ENCODE data around the gene GSTT2B.
"Not testable (repeated sequence)": the region's sequence is repeated elsewhere in the genome, so short reads cannot be mapped to it uniquely, and the experiment has no call there.

GSTT2B gene, protein sequence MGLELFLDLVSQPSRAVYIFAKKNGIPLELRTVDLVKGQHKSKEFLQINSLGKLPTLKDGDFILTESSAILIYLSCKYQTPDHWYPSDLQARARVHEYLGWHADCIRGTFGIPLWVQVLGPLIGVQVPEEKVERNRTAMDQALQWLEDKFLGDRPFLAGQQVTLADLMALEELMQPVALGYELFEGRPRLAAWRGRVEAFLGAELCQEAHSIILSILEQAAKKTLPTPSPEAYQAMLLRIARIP

DNA sequence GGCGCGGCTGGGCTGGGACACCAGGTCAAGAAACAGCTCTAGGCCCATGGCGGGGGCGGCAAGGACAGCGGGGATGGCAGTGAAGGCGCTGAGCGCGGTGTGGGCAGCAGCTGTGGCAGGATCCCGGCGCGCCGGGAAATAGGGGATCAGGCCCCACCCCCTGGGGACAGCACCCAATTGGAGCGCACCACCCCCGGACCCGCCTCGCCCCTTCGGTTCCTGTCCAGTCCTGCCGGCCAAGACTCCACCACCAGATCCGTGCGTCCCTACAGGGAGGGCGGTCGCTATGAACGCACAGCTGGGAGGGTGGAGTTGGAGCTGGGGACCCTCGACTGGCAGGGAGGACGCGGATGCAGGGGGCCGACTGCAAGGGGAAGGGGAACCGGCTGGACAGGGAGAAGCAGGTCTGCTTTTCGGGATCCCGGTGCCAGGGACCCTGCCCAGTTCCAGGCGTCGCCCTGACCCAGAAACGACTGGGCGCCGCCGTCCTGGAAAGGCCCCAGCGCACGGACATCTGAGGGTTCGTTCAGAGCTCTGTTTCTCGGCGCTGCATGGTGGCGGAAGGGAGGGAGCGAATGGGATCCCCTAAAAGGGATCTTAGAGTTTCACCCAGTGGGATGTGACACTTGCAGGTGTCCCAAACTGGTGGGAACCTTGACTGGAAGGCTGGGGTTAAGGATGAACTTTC lies at the start of gene GSTT2B:
Gene GSTT2B (minus strand): TSS at position 112 of the 688 bp plus-strand sequence. CDS start 64 bp downstream, at position 48.
- not testable (repeated sequence) for DNase-seq (ENCODE audit: low read depth in 1 of 2, low spot score in 1 of 2)

DNA sequence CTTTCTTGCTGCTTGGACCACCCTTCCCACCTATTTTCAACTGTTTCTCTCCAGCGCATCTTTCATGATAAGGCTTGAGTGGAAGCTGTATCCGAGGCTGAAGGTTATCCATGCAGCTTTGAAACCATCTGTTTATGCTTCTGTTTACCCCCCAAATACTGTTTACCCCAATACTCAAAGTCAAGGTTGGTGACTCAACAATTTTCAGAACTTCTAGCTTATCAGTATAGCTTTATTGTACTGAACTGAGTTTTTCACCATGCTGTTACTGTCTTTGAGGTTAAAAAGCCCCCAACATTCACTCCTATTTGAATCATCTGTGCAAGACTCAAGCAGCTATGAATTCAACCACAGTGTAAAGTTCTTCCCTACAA lies 49.0 kb upstream of the GSTT2B start:
- DNase-seq (ENCODE audit: low read depth in 1 of 2, low spot score in 1 of 2): no peak

DNA sequence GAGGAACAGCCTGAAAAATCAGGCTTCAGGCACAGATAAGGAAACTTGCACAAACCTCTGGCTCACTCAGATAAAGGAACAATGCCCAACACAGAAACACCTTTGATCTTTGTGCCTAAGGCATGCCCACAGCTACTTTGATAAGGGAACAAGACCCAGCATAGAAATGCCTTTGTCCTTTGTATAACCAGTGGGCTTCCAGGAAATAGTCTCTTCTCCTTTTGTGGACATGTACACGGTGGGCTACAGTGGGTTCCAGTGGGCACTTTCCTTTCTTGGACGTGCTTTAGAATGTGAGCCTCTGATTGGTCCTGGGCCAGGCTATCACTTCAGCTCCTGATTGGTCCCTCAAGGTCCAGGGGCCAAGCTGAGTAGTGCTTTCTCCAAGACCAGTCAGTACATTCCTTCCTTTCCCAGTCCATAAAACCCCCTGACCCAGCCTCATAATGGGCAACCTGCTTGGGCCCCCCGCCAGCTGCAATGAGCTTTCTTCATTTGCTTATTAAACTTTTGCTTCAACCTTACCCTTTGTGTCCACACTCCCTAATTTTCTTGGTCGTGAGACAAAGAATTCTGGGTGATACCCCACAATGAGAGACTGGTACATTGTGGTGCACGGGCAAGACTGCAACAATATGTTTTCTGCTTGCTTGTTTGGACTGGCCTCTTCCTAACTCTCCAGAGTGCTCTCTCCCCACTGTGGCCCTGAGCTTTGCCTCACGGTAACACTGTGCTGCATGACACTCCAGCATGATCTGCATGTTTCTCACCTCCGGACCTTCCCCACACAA lies 48.4 kb upstream of the GSTT2B start:
- DNase-seq (ENCODE audit: low read depth in 1 of 2, low spot score in 1 of 2): no peak

DNA sequence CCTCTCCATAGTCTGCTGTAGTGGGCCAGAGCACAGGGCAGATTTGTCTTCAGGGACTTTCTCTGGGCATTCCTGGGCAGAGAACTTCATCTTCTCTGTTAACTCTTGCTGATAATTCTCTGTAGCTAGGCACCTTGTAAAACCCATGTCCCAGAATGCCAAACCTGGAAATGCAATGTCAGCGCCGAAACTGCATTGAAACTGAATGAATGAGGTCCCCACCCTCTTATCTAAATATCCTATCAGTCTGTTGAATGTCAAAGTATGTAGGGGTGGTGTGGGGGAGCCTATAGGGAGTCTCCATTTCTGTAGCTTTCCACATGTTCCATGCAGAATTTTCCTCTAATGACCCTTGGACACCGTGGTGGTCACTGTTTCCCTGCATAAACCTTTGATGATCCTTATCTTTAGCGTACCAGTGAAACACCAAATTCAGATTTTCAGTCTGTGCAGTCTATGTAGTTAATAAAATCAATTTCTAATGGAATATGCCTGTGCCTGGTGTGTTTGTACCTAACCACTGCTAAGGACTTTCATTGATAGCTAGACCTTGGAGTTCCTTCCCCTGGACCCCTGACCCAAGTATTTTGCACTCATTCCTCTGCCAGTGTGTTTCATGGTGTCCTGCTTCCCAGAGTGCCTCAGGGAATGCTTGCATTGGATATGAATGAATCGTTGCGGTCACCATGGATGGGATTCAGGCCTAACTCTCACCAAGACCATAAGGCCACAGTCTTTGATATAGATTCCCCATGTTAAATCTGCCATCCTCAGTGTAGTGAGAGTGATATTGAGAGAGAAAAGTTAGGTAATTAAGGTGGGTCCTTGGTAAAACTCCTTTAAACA lies 47.6 kb upstream of the GSTT2B start:
- DNase-seq (ENCODE audit: low read depth in 1 of 2, low spot score in 1 of 2): no peak

DNA sequence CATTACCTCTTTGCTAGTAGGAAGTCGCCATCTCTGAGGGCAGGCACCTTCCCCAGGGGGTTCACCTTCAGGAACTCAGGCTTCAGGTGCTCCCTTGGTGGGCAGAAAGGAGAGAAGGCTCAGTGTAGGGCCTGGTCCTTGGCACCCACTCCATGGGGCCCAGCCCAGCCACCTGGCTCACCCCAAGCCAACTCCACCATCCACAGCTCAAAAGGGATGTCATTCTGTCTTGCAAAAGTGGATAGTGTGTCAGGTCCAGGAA lies 47.0 kb upstream of the GSTT2B start:
- DNase-seq (ENCODE audit: low read depth in 1 of 2, low spot score in 1 of 2): no peak

DNA sequence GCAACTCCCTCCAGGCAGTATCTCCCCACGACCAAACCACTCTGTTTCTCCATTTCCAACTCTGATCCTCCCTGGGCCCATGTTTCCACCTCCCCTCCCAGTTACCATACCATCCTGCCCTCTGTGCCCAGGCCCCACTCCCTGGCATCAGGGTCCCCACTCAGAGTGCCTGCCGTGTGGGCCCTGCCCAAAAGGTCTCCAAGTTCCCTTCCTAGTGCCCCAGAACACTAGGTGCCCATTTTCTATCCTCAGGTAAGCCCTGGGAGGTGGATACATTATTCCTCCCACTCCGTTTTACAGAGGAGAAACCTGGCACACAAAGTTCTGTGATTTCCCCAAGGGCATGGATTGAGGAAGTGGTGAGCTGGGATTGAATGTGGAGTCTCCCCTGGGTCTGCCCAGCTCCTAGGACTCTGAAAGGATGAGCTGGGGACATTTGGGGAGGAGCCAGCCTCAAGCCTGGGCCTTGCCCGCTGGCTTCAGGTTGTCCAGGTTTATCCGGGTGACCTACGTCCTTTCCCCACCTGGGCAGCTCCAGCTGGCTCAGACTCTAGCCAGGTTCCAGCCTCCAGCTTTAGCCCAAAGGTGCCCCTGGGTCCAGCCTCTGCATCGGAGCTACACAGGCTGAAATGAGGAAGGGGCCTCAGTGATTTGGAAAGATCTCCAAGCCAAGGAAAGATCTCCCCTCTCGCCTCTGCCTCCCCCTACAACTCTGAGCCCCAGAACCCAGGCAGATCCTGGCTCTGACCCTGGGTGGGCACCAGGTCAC lies 46.4 kb upstream of the GSTT2B start:
- DNase-seq (ENCODE audit: low read depth in 1 of 2, low spot score in 1 of 2): no peak

DNA sequence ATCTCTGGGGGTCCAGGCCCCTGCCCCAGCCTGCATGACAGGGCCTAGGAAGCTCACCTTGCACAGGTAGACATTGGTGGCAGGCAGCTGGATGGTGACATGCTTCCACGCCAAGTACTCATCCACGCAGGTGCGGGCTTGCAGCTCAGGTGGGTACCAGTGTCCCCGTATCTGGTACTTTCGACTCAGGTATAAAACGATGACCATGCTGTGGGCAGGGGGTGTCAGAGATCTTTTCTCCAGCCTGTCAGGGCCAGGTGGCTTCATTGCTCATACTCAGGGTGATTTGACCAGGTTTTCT lies 45.9 kb upstream of the GSTT2B start:
- DNase-seq (ENCODE audit: low read depth in 1 of 2, low spot score in 1 of 2): no peak

DNA sequence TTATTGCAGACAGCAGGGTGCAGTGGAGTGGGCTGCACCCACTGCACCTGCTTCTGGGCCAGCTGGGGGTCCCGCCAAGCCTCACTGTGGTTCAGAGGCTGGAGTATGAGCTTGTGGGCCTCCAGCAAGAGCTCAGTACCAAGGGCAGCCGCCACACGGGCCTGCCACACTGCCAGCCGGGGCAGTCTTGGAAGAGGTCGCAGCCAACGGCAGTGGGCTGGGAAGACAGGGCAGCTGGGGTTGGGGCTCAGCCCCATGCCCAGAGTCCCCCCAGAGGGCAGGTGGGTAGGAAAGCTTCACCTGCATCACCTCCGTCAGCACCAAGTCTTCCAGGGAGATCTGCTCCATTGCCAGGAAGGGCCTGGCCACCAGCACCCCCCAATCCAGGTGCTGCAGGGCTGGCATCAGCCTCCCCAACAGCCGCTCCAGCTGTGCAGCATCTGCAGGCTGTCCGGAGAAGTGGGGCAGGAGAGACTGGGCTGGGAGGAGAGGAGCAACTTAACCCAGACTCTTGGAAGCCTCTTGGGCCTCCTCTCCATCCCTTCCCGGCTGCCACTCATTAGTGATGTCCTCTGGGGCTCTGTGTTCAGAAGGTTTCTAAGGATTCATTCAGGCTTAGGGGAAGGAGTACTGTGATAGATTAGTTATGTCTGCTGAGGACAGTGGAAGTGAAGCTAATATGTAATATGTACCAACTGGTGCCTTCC lies 45.4 kb upstream of the GSTT2B start:
- no peak for DNase-seq (ENCODE audit: low read depth in 1 of 2, low spot score in 1 of 2)

DNA sequence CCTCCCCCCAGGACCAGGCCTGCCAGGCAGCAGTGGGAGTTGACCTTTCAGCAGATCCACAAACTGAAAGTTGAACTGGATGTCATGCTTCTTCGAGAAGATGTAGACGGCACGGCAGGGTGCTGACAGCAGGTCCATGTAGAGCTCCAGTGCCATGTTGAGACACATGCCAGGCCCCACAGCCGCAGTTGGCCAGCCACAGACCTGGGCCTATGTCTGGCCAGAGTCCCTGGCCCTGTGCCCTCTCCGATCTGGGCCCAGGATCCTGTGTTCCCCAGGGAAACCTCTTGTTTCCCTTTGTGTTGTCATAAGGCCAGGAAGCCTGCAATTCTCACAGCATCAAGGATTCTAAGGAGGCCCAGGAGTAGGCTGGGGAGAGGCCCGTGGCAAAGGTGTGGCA lies 44.2 kb upstream of the GSTT2B start, which contains the start of gene GSTT4:
Gene GSTT4 (minus strand): TSS at position 253 of the 400 bp plus-strand sequence. CDS start 97 bp downstream, at position 156.
- no peak for DNase-seq (ENCODE audit: low read depth in 1 of 2, low spot score in 1 of 2)

DNA sequence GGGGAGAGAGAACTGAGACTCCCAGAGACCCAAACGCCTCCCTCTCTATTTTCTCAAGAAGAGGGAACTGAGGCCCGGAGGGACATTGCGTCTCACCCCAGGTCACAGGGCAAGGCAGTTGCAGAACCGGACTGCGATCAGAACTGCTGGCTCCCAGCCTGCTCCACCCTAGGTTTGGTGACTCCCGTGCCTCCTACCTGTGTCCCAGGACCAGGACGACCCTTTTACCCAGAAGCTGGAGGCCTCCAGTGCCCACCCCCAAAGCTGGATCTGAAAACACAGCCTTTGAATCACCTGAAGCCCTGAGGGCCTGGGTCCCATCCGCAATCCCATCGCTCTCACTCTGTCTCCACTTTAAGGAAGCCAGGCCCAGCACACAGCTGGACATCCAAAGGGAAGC lies 42.9 kb upstream of the GSTT2B start:
- DNase-seq (ENCODE audit: low read depth in 1 of 2, low spot score in 1 of 2): no peak

DNA sequence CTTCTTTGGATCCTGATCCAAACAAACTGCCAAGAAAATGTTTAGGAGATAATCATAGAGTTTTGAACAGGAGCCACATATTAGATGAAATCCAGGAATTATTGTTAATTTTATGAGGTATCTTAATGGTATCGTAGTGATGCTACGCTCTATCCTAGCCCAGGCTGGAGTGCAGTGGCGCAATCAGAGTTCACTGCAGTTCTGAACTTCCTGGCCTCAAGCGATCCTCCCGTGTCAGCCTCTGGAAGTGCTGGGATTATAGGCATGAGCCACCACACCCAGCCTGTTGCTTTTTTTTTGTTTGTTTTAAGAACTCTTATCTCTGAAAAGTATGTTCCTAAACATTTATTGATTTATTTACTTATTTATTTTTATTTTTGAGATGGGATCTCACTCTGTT lies 41.9 kb upstream of the GSTT2B start:
- no peak for DNase-seq (ENCODE audit: low read depth in 1 of 2, low spot score in 1 of 2)

DNA sequence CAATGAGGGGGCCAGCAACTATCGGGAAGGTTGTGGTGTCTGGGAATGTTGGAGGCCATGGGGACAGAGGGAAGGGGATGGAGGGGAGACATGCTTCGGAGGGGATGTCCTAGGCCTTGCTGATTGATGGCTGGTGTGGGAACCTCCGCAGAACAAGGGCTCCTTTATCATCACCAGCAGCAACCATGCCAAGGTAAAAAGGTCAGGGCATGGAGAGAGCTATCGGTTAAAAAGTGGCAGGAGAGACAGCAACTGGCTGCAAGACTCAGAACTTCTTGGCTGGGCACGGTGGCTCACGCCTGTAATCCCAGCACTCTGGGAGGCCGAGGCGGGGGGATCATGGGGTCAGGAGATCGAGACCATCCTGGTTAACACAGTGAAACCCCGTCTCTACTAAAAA lies 41.3 kb upstream of the GSTT2B start:
- DNase-seq (ENCODE audit: low read depth in 1 of 2, low spot score in 1 of 2): no peak

DNA sequence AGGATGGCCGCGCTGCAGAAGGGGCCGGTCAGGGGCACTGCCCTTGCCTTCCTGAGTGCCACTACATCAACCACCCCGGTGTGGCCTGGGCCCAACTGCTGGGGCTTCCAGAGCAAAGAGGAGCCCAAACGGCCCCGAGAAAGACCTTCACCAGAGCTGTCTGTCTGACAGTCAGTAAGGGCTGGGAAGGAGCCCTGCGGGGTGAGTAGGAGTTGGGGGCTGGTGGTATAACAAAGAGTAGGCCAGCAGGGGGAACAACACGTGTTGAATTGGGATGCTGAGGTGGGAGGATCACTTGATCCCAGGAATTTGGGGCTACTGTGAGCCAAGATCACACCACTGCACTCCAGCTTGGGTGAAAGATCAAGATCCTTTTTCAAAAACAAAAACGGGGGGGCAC lies 40.3 kb upstream of the GSTT2B start:
- DNase-seq (ENCODE audit: low read depth in 1 of 2, low spot score in 1 of 2): no peak

DNA sequence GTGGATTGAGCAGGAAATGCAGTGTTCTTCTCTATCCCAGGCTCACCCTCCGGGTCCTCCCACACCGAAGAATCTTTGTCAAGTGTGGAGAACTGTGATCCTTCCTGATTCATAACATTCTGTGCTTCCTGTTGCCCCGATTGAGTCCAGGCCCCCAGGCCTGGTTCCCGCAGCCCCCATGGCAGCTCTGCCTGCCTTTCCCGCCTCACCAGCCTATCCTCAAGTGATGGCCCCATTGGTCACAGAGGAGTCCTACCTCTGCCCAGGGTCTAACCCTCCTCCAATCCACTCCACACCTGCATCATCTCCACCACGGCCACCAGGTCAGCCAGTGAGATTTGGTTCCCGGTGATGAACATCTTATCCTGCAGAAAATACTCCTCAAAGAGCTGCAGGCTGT lies 38.8 kb upstream of the GSTT2B start:
- not testable (repeated sequence) for DNase-seq (ENCODE audit: low read depth in 1 of 2, low spot score in 1 of 2)

DNA sequence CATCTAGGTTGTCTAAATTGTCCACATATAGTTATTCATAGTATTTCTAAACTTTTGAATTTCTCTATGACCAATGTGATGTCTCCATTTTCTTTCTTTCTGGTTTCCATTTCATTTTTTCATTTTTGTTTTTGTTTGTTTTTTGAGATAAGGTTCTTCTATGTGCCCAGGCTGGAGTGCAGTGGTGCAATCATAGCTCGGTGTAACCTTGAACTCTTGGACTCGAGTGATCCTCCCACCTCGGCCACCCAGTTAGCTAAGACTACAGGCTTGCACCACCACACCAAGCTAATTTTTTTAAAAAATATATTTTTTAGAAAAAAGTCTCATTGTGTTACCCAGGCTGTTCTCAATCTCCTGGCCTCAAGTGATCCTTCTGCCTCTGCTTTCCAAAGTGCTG lies 36.1 kb upstream of the GSTT2B start:
- no peak for DNase-seq (ENCODE audit: low read depth in 1 of 2, low spot score in 1 of 2)

DNA sequence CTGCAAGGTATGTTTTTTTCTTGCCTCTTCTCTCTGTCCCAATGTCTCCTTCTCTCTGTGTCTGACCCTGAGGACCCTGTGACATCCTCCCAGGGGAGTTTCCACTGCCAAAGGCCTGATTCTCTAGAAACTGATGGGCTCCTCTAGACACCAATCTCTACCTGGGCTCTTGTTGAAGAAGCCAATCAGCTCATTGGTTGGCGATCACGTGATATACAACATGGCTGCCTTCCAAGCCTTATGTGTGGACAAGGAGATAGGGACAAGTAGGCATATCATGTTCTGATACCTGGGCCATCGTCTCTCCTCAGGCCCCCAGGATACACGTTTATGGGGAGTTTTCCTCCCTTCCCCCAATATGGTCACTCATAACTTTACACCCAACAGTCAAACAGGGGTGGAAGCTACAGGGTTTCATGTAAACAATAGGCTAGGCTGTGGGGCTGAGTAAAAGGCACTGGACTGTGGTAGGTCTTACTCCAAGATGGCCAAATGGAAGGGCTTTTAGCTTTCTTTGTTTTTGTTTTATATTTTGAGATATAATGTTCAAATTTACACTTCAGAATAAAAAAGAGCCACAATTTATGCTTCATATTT lies 32.7 kb upstream of the GSTT2B start:
- DNase-seq (ENCODE audit: low read depth in 1 of 2, low spot score in 1 of 2): not testable (repeated sequence)

DNA sequence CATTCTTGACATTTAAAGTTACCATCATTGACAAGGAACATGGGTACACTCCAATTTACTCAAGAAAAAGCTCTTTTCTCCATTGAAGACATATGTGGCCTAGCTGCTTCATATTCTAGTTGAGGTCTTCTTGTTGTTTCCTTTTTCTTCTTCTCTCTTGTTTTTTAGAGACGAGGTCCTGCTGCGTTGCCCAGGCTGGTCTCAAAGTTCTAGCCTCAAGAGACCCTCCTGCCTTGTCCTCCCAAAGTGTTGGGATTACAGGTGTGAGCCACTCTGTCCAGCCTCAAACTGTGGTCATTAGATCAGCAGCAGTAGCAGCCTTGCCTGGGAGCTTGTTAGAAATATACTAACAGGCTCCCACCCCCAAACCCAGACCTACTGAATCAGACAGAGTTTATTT lies 32.1 kb upstream of the GSTT2B start:
- not testable (repeated sequence) for DNase-seq (ENCODE audit: low read depth in 1 of 2, low spot score in 1 of 2)

DNA sequence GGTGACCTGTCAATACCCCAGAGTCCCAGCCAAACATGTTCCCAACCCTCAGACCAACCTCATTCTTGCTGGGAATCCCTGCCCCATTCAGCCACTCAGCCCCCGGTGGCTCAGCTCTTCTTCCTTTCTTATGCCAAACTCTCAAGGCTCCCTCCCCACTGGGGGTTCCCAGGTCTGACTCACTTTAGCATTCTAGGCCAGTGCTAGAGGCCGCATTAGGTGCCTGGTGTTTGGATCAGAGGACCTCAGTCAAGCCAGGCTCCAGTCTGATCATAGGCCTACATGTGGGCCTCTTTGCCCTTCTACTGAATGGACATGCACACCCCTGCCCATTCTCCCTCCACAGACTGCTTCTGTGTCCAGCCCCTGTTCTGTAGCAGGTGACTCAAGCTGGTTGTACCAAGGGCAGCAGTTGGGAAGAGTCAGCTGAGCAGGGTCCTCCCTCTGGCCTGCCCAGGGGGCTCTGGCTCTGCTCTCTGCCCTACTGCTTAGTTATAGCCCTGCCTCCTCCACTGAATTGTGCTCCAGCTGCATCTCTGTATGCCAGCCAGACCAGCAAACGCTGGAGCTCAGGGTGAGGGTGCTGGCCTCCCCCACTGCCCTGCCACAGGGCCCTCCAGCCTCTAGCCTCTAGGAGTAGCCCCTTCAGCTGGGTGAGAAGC lies 28.7 kb upstream of the GSTT2B start:
- not testable (repeated sequence) for DNase-seq (ENCODE audit: low read depth in 1 of 2, low spot score in 1 of 2)

DNA sequence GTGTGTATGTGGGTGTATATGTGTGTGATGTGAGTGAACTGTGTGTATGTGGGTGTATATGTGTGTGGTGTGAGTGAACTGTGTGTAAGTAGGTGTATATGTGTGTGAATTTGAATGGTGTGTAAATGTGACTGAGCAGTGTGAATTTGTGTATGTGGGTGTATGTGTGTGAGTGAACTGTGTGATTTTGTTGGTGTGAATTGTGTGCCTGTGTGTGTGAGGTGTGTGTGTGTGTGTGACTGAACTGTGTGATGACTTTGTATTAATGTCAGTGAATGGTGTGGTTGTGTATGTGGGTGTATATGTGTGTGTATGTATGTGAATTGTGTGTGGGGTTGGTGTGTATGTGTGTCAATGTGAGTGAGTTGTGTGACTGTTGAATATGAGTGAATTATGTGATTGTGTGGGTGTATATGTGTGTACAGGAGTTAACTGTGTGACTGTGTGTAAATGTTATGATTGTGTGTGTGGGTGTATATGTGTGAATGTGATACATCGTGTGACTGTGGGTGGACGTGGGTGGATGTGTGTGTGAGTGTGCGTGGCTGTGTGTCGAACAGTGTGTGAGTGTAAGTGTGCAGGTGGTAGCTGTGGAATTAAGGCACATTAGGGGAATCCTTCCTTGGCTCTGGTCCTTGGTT lies 25.7 kb upstream of the GSTT2B start:
- not testable (repeated sequence) for DNase-seq (ENCODE audit: low read depth in 1 of 2, low spot score in 1 of 2)
